ENCODE data around the gene P2RY8. TPM values are rescaled to one million over a fixed set of nuclear protein-coding genes. Genes with fewer than 3 reads are reported as not detected.

Gene P2RY8
- polyA plus RNA-seq, 1 donor from 2014 or later = 206 TPM

- Mint-ChIP-seq H3K27ac (peak overlapping the region; percentile 20 to 89 (median 60)), H3K4me1 (peaks cover 26 to 39% (median 28%) of the 10 kb centered on the region in 3 donors), H3K9me3 (no peaks in the 10 kb centered on the region), H3K27me3 (peaks cover 2% of the 10 kb centered on the region), H3K36me3 (peaks cover 1% of the 10 kb centered on the region), H3K4me3 (peak overlapping the region in 2 of 4 donors; percentile 36 to 66)
These were observed 73.4 kb downstream of the P2RY8 start for GRCh38 chrX:1463581-1463980.

GRCh38 chrX:1462596-1463251, 74.3 kb downstream of the P2RY8 start:
- H3K27me3 Mint-ChIP-seq = peaks cover 2% of the 10 kb centered on the region
- peaks cover 20 to 34% (median 21%) of the 10 kb centered on the region in 3 donors for H3K4me1 Mint-ChIP-seq
- peaks cover 1% of the 10 kb centered on the region for H3K36me3 Mint-ChIP-seq
- peak overlapping the region in 3 of 4 donors; percentile 36 to 66 (median 61) for H3K4me3 Mint-ChIP-seq
- H3K27ac Mint-ChIP-seq = peak overlapping the region; percentile 20 to 89 (median 72)
- H3K9me3 Mint-ChIP-seq = no peaks in the 10 kb centered on the region

- Mint-ChIP-seq H3K27me3 (no peaks in the 10 kb centered on the region), H3K4me1 (peaks cover 15 to 29% (median 18%) of the 10 kb centered on the region in 3 donors), H3K4me3 (no peak overlapping the region), H3K36me3 (peaks cover 1% of the 10 kb centered on the region), H3K27ac (peak overlapping the region; percentile 41 to 89 (median 72)), H3K9me3 (no peaks in the 10 kb centered on the region)
These were observed 74.9 kb downstream of the P2RY8 start for GRCh38 chrX:1462110-1462509.

GRCh38 chrX:1455948-1456280, 81.1 kb downstream of the P2RY8 start:
- peaks cover 2% of the 10 kb centered on the region for H3K27me3 Mint-ChIP-seq
- no peaks in the 10 kb centered on the region for H3K9me3 Mint-ChIP-seq
- peak overlapping the region in 2 of 3 donors; percentile 54 to 64 for H3K27ac Mint-ChIP-seq
- no peaks in the 10 kb centered on the region for H3K36me3 Mint-ChIP-seq
- H3K4me1 Mint-ChIP-seq = peaks cover 5 to 14% (median 8%) of the 10 kb centered on the region in 3 donors
- H3K4me3 Mint-ChIP-seq = peak overlapping the region in 2 of 4 donors; percentile 43 to 57

- Mint-ChIP-seq H3K27ac (peak overlapping the region in 2 of 3 donors; percentile 46 to 75), H3K4me1 (peaks cover 5 to 13% (median 8%) of the 10 kb centered on the region in 3 donors), H3K27me3 (peaks cover 2% of the 10 kb centered on the region), H3K4me3 (peak overlapping the region; percentile 73 to 80 (median 74)), H3K36me3 (no peaks in the 10 kb centered on the region), H3K9me3 (peaks cover 0 to under 1% (median 0%) of the 10 kb centered on the region in 3 donors)
These were observed 82.8 kb downstream of the P2RY8 start for GRCh38 chrX:1453951-1454785.

GRCh38 chrX:1453395-1453783, 83.6 kb downstream of the P2RY8 start:
- Mint-ChIP-seq H3K4me3 (peak overlapping the region; percentile 55 to 91 (median 90)), H3K9me3 (peaks cover 0 to 4% (median 2%) of the 10 kb centered on the region in 3 donors), H3K4me1 (peaks cover 5 to 15% (median 8%) of the 10 kb centered on the region in 3 donors), H3K36me3 (no peaks in the 10 kb centered on the region), H3K27me3 (peaks cover 2% of the 10 kb centered on the region), H3K27ac (peak overlapping the region; percentile 47 to 92 (median 89))

GRCh38 chrX:1452516-1453394, 84.2 kb downstream of the P2RY8 start, which contains the start of gene ASMTL:
Gene ASMTL, minus strand, starts transcription at chrX:1452909. Its CDS starts 69 bp downstream, at chrX:1452840.
- Mint-ChIP-seq H3K27me3 (peaks cover 2% of the 10 kb centered on the region), H3K9me3 (peaks cover 0 to 4% (median 2%) of the 10 kb centered on the region in 3 donors), H3K4me1 (peaks cover 5 to 15% (median 10%) of the 10 kb centered on the region in 3 donors), H3K36me3 (no peaks in the 10 kb centered on the region), H3K4me3 (peak within 1 kb of the TSS; percentile 55 to 92 (median 90)), H3K27ac (peak within 1 kb of the TSS; percentile 47 to 95 (median 92))

GRCh38 chrX:1451661-1452515, 85.1 kb downstream of the P2RY8 start:
- H3K4me1 Mint-ChIP-seq = peaks cover 8 to 19% (median 15%) of the 10 kb centered on the region in 3 donors
- H3K27me3 Mint-ChIP-seq = peaks cover 2% of the 10 kb centered on the region
- H3K4me3 Mint-ChIP-seq = peak overlapping the region in 3 of 4 donors; percentile 88 to 92 (median 91)
- peaks cover 3% of the 10 kb centered on the region for H3K36me3 Mint-ChIP-seq
- peaks cover 0 to 4% (median 2%) of the 10 kb centered on the region in 3 donors for H3K9me3 Mint-ChIP-seq
- H3K27ac Mint-ChIP-seq = peak overlapping the region in 2 of 3 donors; percentile 92 to 95

GRCh38 chrX:1451251-1451660, 85.7 kb downstream of the P2RY8 start:
- no peak overlapping the region for H3K4me3 Mint-ChIP-seq
- no peak overlapping the region for H3K27ac Mint-ChIP-seq
- H3K27me3 Mint-ChIP-seq = peaks cover 2% of the 10 kb centered on the region
- peaks cover 0 to 4% (median 2%) of the 10 kb centered on the region in 3 donors for H3K9me3 Mint-ChIP-seq
- peaks cover 11 to 19% (median 16%) of the 10 kb centered on the region in 3 donors for H3K4me1 Mint-ChIP-seq
- peaks cover 5% of the 10 kb centered on the region for H3K36me3 Mint-ChIP-seq

GRCh38 chrX:1450361-1451161, 86.4 kb downstream of the P2RY8 start:
- Mint-ChIP-seq H3K4me3 (peak overlapping the region in 1 of 4 donors; percentile 10), H3K9me3 (peaks cover 2 to 4% (median 4%) of the 10 kb centered on the region in 3 donors), H3K36me3 (peaks cover 5% of the 10 kb centered on the region), H3K27me3 (peaks cover 2% of the 10 kb centered on the region), H3K4me1 (peaks cover 11 to 16% (median 14%) of the 10 kb centered on the region in 3 donors), H3K27ac (peak overlapping the region in 1 of 3 donors; percentile 46)

- Mint-ChIP-seq H3K4me1 (peaks cover 11 to 14% (median 14%) of the 10 kb centered on the region in 3 donors), H3K36me3 (peaks cover 6% of the 10 kb centered on the region), H3K27me3 (no peaks in the 10 kb centered on the region), H3K9me3 (peaks cover 2 to 4% (median 4%) of the 10 kb centered on the region in 3 donors), H3K27ac (peak overlapping the region in 2 of 3 donors; percentile 46 to 54), H3K4me3 (peak overlapping the region in 1 of 4 donors; percentile 33)
These were observed 87.2 kb downstream of the P2RY8 start for GRCh38 chrX:1449823-1450149.

- peak overlapping the region in 1 of 4 donors; percentile 46 for H3K4me3 Mint-ChIP-seq
- peaks cover 7 to 10% (median 9%) of the 10 kb centered on the region in 3 donors for H3K4me1 Mint-ChIP-seq
- peaks cover 2 to 4% (median 4%) of the 10 kb centered on the region in 3 donors for H3K9me3 Mint-ChIP-seq
- H3K27me3 Mint-ChIP-seq = no peaks in the 10 kb centered on the region
- H3K27ac Mint-ChIP-seq = peak overlapping the region; percentile 46 to 56 (median 54)
- peaks cover 9% of the 10 kb centered on the region for H3K36me3 Mint-ChIP-seq
These were observed 87.8 kb downstream of the P2RY8 start for GRCh38 chrX:1449036-1449822.

All from IgD-negative memory B cell (primary cell).